SU-DHL-6 (cell line): ENCODE data around the gene SHISAL1.

Experiments used
- EZH2phosphoT487 ChIP-seq: fragments of 200-600 bp; sonication (generic), shearing (Covaris generic); conservative IDR thresholded peaks from 2 replicates; pipeline ENCODE4 v1.6.1; 2018; ENCODE audit warnings: mild to moderate bottlenecking, antibody characterized with exemption, low read length, moderate library complexity, mixed read lengths
- TF ChIP-seq, protein P1 (sequence below): fragments of 200-600 bp; sonication (generic); IDR thresholded peaks from one replicate; pipeline ENCODE4 v1.5.1; 2017; ENCODE audit warnings: antibody characterized with exemption, mild to moderate bottlenecking, low read length, moderate library complexity; ENCODE audit not compliant: insufficient read depth, poor library complexity, severe bottlenecking

DNA sequence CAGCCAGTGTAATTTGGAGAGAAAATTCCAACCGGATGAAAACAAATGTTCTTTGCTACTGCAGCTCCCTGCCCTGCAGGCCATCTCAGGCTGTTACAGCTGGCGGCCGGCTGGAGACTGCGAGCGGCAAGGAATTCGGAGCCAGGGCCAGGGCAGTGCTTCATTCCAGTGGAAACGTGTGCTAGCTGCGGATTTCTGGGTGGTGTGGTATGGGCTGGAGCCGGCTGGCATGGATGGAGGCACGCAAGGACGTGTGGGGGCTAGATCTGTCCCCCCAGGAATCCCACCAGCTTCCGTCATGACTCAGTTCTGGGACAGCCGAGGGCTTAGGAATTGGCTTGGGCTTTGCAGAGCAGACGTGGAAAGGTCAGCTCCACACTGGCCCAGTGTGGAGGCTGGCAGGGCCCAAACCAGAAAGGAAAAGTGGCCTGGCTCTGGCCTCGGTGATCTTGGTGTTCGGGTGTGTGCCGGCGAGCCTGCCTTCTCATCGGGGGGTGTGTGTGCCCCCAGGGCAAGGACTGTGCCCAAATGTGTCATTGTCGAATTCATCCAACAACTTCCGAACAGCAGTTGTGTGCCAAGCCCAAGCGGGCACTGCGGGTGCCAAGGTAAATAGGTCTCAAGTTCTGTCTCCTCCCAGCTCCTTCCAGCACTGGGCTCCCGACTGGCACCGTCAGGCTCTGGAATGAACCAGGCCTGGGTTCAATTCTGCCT, 48.1 kb upstream of the SHISAL1 start:
- TF ChIP-seq, protein P1, sequence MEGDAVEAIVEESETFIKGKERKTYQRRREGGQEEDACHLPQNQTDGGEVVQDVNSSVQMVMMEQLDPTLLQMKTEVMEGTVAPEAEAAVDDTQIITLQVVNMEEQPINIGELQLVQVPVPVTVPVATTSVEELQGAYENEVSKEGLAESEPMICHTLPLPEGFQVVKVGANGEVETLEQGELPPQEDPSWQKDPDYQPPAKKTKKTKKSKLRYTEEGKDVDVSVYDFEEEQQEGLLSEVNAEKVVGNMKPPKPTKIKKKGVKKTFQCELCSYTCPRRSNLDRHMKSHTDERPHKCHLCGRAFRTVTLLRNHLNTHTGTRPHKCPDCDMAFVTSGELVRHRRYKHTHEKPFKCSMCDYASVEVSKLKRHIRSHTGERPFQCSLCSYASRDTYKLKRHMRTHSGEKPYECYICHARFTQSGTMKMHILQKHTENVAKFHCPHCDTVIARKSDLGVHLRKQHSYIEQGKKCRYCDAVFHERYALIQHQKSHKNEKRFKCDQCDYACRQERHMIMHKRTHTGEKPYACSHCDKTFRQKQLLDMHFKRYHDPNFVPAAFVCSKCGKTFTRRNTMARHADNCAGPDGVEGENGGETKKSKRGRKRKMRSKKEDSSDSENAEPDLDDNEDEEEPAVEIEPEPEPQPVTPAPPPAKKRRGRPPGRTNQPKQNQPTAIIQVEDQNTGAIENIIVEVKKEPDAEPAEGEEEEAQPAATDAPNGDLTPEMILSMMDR = no peak
- no peak for TF ChIP-seq EZH2phosphoT487
